Placental pericyte (primary cell): ENCODE results near the gene CLDN10. TPM values are rescaled to one million over a fixed set of nuclear protein-coding genes. Genes with fewer than 3 reads are reported as not detected.

Experiments
- total RNA-seq: library from RNA; depleted of rRNA; stranded (reverse); fragments of >200 nt; gene quantifications from 2 replicates; pipeline ENCODE4 v1.2.3, GENCODE V29; 2012

CLDN10 gene, protein sequence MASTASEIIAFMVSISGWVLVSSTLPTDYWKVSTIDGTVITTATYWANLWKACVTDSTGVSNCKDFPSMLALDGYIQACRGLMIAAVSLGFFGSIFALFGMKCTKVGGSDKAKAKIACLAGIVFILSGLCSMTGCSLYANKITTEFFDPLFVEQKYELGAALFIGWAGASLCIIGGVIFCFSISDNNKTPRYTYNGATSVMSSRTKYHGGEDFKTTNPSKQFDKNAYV
- not detected in 2 replicates for total RNA-seq

DNA sequence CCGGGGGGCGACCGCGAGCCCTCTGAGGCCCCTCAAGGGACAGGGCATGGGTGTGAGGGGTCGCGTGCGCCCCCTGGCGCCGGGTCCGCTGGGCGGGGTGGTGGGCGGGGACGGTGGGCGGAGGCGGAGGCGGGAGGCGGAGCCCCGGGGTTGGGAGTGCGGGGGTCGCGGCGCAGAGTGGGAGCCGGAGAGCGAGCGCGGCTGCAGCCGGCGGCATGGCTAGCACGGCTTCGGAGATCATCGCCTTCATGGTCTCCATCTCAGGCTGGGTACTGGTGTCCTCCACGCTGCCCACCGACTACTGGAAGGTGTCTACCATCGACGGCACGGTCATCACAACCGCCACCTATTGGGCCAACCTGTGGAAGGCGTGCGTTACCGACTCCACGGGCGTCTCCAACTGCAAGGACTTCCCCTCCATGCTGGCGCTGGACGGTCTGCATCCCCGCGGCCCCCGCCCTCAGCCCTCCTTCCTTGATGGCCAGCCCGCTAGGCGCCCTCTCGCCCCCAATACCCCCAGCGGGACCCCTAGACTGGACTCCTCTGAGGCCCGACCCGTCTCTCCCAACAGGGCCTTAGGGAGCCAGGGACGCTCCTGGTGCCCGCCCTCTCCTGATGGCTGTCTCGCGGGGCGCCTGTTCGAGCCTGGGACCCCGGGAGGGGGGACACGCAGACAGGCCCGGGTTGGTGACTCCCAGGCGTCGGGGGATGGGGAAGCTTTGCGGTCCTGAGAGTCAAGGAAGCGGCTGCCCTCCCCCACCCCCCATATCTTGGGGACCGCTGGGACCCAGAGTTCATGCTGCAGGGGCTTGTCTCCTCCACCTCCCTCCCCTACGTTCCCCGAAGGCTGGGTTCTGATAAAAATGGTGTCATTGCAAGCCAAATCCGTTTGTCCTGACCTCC lies at the start of gene CLDN10:
TSS of gene CLDN10 (plus strand) at position 182 of the 903 bp plus-strand sequence. CDS start at position 216, 34 bp downstream.

Other genes with a start within 250 kb of the CLDN10 start
- 29.5 and 44.5 TPM in 2 replicates for gene DZIP1, start 92.0 kb downstream of the CLDN10 start, total RNA-seq
- gene DNAJC3, start 124.4 kb downstream of the CLDN10 start, total RNA-seq = 68.7 and 188 TPM in 2 replicates